VCaP (cell line): ENCODE measurements around the gene HECTD3.
A peak's percentile ranks its signal among the peaks of the same experiment; 100 is the strongest.

Source experiments
- H3K27ac ChIP-seq: fragments of 450-650 bp; 2 replicates; pipeline ENCODE4 v1.5.1; 2017
- CTCF ChIP-seq: fragments of 450-650 bp; conservative IDR thresholded peaks from 2 replicates; pipeline ENCODE4 v1.5.1; 2017; ENCODE audit warnings: mild to moderate bottlenecking, moderate library complexity

Gene HECTD3

GRCh38 chr1:45026446-45026845 is 15.3 kb upstream of the HECTD3 start:
- no peak overlapping the region for H3K27ac ChIP-seq
- TF ChIP-seq CTCF = no peak

GRCh38 chr1:45023663-45024062 is 12.5 kb upstream of the HECTD3 start:
- H3K27ac ChIP-seq = no peak overlapping the region
- TF ChIP-seq CTCF = no peak

GRCh38 chr1:45018599-45019230 is 7.6 kb upstream of the HECTD3 start:
- H3K27ac ChIP-seq = no peak overlapping the region
- TF ChIP-seq CTCF = peak; percentile 93

GRCh38 chr1:45016767-45017166 is 5.6 kb upstream of the HECTD3 start:
- H3K27ac ChIP-seq = no peak overlapping the region
- TF ChIP-seq CTCF = no peak

DNA sequence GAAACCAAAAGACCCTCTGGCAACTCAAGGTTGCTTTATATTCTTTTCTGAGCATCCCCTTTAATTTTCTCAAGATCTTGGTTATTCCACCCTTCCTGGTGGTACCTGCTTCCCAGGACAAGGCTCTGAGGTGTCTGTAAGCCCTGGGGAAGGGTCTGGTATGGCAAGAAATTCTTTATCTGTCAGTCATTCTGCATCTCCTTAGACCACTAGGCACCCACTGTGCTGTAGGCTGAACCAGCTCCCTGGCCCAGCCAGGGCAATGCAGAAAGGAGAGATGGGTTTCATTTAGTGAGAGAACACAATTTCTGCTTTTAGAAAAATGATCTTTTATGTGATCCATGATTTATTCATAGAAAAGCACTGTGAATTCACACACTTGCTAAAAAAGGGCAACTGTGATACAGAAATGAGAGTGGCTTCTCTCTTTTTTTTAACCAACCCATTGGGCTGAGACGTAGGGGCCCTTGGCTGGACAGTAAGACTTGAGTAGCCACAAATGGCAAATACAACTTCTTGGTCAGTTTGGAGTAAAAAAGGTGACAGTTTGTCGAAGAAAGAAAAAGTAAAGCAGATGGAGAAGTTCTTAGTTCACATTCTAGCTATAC is 5.1 kb upstream of the HECTD3 start:
- no peak for TF ChIP-seq CTCF
- H3K27ac ChIP-seq = no peak overlapping the region

- H3K27ac ChIP-seq = no peak overlapping the region
- TF ChIP-seq CTCF = no peak
These were observed 4.6 kb upstream of the HECTD3 start for GRCh38 chr1:45015683-45016082.

- H3K27ac ChIP-seq = no peak overlapping the region
- peak; percentile 88 for TF ChIP-seq CTCF
These were observed 3.4 kb upstream of the HECTD3 start for GRCh38 chr1:45014321-45015028.
